ENCODE measurements around the gene TPRN.

- TF ChIP-seq CTCF (IDR thresholded peaks at IDR 0.05; ENCODE audit: low read length) (no peak; the same call in 1 of the 2 replicates), EZH2 (IDR thresholded peaks at IDR 0.05; ENCODE audit: borderline replicate concordance, low read length) (no peak)
These were observed 39.8 kb upstream of the TPRN start for GRCh38 chr9:137240318-137240840.

All from OCI-LY1 (cell line).